Stimulated activated CD8-positive, alpha-beta memory T cell treated with anti-CD3 and anti-CD28 coated beads, Interleukin-4, amount 100 ng/mL, for 4 hours (primary cell): Measurements from ENCODE around the gene RPAP3.
A peak's percentile ranks its signal among the peaks of the same experiment; 100 is the strongest.

Experiments
- DNase-seq, 2 donors: peaks; one replicate each; pipeline ENCODE4 v3.0.0-alpha.2; 2020; ENCODE audit warnings: low read depth in 2 of 2, low spot score in 1 of 2

Gene RPAP3, protein sequence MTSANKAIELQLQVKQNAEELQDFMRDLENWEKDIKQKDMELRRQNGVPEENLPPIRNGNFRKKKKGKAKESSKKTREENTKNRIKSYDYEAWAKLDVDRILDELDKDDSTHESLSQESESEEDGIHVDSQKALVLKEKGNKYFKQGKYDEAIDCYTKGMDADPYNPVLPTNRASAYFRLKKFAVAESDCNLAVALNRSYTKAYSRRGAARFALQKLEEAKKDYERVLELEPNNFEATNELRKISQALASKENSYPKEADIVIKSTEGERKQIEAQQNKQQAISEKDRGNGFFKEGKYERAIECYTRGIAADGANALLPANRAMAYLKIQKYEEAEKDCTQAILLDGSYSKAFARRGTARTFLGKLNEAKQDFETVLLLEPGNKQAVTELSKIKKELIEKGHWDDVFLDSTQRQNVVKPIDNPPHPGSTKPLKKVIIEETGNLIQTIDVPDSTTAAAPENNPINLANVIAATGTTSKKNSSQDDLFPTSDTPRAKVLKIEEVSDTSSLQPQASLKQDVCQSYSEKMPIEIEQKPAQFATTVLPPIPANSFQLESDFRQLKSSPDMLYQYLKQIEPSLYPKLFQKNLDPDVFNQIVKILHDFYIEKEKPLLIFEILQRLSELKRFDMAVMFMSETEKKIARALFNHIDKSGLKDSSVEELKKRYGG

GRCh38 chr12:47705566-47706425 lies at the start of gene RPAP3:
RPAP3 (minus strand) TSS chr12:47706030; CDS start chr12:47702840, 3,190 bp downstream.
- peak; percentile 95 to 96 for DNase-seq

GRCh38 chr12:47754881-47755280 lies 49.1 kb upstream of the RPAP3 start:
- no peak for DNase-seq

DNA sequence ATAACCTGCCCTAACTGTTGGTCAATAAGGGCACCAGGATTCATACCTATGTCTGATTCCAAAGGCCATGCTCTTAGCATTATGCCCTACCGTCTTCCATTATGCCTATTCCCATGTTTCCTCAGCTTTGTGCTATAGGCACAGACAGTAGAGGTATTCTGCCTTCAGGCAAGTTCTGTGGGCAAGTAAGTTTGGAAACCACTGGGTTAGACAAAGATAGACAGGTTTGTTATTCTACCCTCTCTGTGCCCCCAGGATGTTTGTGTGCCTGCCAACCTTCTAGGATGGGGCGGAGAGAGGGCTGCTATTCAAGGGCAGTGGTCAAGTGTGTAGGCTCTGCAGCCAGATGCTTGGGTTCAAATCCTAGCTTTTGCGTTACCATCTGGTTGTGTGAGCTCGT lies 48.3 kb upstream of the RPAP3 start:
- DNase-seq = no peak

GRCh38 chr12:47753021-47754001 lies 47.5 kb upstream of the RPAP3 start:
- no peak for DNase-seq

DNA sequence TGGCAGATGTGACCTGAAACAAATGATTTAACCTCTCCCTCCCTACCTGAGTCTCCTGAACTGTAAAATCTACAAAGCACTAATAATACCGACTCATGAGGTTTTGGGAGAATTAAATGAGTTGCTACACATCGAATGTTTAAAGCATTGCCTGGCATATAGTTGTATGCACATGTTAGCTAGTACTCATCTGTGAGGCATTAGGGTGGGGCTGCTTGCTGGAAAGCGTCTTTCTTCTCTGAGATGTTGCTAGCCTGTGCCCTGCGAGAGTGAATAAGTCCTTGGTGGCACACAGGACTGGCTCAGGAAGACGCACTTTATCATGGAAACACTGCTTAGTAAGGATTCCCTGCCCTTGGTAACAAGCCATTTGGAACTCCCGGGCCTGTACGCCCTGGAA lies 46.7 kb upstream of the RPAP3 start:
- DNase-seq = no peak

DNA sequence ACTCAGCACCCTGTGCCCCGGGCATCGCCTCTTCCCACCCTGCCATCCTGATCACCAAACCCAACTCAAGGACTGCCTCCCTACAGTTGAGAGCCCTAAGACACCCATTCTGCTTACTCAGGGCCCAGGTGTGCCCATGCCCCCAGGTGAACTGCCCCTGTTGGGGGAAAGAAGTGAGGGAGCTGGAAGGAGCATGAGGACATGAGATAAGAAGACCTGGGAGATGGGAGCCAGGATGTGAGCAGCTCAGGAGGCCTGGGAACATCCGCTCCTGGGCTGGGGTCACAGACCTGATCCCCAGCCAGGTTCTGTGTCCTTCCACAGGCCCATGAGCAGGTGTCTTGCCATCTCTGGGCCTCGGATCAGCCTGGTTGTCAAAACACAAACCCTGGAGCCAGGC lies 46.3 kb upstream of the RPAP3 start:
- no peak for DNase-seq

DNA sequence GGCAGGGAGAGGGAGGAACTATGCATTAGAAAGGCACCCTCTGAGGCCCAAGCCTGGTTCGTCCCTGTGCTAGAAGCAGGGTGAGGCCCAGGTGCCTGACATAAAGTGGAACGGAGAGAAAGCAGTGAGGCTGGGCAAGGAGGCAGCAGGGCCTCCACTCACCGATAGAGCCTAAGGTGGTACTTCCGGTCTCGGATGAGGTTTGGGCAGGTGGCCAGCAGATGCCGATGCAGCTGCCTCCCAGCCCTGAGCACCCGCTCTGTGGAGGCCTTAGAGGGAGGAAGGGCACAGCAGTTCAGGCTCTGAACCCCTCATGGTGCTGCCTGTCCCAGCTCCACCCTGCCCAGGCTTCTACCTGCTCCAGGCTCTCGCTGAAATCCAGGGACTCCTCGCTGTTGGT lies 45.7 kb upstream of the RPAP3 start:
- no peak for DNase-seq

GRCh38 chr12:47750916-47751470 lies 45.2 kb upstream of the RPAP3 start:
- no peak for DNase-seq

DNA sequence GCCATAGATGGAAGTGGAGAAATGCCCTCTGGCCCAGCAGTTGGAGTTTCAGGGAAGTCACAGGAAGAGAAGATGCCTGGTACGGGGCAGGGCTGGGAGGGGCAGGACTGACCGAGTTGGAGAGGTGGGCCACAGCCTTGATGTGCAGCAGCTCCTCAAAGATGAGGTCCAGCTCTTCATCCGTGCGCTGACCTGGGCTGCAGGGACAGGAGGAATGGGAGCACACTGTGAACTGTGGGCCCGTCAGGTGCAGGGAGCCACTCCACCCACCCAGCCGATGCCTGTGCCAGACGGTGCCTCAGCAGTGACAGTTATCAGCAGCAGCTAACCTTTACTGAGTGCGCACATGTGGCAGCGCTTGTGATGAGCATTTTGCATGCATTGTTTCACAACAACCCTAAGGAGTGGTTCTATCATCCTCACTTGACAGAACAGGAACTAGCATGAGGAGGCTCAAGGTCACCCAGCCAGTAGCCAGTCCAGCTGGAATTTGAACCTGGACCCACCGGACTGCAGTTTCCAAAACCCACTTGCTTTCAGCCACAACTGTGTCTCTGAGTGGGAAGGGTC lies 44.5 kb upstream of the RPAP3 start:
- no peak for DNase-seq

- DNase-seq = no peak
Observed at GRCh38 chr12:47748899-47749298, 43.1 kb upstream of the RPAP3 start.

- no peak for DNase-seq
Observed at GRCh38 chr12:47748507-47748828, 42.6 kb upstream of the RPAP3 start.

DNA sequence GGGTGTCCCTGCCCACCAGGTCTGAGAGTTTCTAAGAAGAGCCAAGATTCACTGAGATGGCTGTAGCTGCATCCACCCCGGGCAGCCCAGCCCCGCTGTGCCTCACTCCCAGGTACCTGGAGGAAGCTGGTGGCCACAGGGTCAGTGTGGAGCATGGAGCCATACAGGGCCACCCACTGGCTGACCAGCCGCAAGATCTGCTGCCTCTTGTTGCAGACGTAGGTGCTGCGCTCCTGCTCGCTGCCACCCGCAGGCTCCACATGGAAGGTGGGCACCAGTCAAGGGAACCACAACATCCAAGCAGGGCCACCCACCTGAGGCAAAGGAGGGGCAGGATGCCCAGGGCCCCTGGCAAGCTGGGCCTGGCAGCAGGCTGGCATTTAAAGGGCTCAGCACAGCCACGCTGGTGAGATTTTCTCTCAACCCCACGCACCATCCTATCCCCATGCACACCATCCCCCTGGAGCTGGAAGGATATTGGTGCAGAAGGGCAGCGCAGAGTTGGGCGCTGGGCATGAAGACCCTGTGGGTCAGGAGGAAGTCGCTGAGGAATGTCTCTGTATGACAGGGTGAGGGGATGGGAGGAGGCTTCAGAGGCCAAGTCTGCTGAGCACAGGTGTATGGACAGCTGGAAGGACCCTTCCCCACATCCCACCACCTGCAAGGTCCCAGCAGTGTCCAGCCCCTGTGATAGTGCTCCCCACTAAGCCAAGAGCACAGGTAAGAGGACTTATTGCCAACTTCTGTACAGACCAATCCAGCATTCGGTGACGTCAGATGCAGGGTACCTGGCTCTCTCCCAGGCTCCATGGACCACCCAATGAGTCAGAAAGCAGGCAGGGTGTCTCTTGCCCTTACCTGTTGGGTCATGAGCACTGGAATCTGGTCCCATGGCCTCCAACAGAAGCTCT lies 42.0 kb upstream of the RPAP3 start:
- DNase-seq = no peak

DNA sequence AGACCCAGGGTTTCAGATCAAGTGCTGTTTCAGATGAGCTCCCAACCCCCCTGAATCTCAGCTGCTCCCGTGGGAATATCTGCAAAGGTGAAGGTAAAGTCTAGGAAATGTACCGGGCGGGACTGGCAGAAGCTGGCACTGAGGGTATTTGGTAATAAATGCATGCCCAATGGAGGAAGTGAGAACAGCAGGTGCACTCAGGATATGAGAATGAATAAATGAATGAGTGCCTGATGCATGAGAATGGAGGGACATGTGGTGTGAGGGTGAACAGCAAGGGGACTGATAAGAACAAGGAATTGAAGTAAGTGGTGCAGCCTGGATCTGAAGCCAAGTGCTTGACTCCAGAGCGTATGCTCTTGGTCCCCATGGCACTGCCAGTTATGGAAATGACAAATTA lies 41.3 kb upstream of the RPAP3 start:
- DNase-seq = no peak

DNA sequence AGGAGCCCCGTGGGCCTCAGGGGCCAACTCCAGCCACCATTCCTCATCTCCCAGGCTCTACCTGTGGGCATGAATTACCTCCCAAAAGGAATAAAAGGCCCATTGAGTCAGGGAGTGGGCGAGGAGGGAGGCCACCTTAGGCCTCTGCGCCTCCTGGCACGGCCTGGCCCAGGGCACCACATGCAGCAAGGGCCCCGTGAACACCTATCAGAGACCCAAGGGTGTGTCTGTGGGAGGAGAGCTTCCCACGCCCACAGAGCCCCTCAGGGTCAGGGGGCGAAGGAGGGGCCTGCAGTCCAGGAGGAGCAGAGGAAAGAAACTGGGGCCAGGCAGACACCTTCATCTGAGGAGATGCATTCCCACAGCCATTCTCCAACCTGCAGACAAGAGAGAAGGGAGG lies 40.7 kb upstream of the RPAP3 start:
- DNase-seq = no peak

DNA sequence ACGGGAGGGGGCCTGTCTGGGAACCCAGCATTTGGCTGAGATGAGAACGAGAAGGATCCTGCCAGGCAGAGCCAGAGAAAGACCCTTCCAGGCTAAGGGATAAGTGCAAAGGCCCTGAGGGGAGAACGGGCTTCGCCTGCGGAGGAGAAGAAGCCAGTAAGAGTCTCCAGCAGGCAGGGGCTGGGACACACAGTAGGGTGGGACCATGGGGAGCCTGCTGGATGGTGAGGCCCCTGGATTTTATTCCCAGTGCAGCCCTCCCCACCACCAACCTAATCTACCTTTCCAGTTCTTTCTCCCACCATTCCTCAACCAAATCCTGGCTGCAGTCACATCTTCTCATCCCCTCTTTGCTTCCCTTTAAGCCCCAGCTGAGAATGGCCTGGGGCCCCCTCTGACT lies 40.2 kb upstream of the RPAP3 start:
- no peak for DNase-seq

DNA sequence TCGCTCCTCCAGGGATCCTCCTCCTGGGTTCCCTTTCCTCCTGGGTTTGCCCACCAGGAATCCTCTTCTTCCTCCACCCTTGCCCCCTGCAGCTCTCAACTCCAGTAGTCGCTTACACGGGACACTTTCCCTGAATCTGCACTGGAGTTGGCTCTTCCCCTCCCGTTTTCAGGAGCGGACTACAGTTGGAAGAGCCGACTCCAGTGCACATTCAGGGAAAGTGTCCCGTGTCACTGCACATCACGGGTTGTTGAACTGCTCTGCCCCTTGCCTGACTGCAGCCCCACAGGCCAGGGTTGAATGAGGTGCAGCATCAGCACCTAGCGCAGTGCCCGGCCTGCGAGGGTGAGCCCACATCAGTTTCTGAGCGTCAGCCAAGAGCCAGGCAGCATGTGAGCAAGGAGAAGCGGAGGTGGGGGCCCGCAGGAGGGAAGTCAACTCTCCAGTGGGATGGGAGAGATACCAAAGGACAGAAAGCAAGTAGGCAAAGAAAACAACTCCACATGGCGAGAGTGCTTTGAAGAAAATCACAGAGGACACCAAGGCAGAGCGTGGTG lies 39.7 kb upstream of the RPAP3 start:
- no peak for DNase-seq

DNA sequence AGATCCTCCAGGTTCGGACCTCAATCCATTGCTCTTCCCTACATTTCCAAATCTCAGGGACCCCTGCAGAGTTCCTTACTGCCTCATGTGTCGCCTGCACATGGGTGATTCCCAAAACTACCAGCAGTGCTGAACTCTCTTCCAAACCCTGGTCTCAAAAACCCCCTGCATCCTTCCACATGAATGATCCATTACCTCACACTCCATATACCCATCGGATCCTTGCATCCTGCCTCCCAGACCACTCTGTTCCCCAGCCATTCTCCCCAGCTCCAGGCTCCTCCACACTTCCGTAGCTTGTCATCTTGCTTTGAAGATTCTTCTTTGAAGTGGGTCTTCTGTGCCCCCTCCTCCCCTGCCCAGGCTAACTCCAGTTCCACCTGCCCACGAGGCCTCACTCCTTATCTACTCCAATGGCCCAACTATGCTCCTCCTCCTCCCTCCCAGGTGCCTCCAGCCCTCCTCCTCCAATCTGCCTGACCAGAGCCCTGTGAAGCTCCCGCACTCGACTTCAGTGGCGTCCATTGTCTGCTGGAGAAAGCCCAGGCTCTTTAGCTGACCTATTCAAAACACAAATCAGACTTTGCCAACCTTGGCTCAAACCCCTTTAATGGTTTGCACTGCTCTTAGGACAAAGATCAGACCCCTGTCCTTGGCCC lies 39.1 kb upstream of the RPAP3 start:
- no peak for DNase-seq

- peak; percentile 24 to 35 for DNase-seq
Observed at GRCh38 chr12:47744005-47744651, 38.3 kb upstream of the RPAP3 start.
